ENCODE results near the gene PLEKHM1.
"Not testable (repeated sequence)": the region's sequence is repeated elsewhere in the genome, so short reads cannot be mapped to it uniquely, and the experiment has no call there.

Gene PLEKHM1

DNA sequence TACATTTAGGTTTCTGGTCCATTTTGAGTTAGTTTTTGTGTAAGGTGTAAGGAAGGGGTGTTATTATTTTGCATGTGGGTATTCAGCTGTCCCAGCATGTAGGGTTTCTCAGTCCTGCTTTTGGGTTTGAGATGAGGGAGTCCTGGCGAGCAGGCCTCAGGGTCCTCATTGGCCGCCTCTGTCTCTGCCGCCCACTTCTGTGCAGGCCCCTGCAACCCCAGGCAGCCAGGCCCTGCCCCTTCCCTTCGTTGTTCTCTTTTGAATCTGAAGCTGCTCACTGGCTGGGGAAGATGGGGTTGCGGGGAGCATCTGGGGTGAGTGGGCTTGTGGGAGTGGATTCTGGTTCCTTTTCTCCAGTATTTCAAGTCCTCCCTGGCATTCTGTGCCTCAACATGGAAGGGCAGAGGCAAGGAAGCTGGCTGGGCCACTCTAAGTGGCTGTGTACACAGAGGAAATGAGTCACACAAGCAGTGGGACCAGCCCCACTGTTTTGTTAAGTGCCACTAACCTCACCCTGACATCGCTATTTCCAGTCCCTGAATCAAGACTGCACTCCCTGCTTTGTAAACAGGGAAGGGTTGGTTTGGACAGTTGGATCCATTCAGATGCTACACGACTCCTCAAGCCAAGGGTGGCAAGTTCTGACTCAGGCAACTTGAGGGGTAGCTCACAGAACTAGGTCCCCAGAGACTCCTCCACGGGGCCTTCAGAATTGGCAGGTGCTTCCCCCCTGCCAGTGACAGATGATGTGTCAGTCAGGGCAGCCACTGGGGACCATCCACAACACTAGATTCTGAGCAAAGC, 28.8 kb downstream of the PLEKHM1 start:
- not testable (repeated sequence) for DNase-seq (ENCODE audit: low read depth)

DNA sequence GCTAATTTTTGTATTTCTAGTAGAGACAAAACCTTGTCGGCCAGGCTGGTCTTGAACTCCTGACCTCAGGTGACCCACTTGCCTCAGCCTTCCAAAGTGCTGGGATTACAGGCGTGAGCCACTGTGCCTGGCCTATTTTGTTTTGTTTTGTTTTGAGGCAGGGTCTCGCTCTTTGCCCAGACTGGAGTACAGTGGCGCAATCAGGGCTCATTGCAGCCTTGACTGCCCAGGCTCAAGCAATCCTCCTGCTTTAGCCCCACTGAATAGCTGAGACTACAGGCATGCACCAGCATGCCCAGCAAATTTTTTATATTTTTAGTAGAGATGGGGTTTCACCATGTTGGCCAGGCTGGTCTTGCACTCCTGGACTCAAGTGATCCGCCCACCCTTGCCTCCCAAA, 30.1 kb downstream of the PLEKHM1 start:
- not testable (repeated sequence) for DNase-seq (ENCODE audit: low read depth)

DNA sequence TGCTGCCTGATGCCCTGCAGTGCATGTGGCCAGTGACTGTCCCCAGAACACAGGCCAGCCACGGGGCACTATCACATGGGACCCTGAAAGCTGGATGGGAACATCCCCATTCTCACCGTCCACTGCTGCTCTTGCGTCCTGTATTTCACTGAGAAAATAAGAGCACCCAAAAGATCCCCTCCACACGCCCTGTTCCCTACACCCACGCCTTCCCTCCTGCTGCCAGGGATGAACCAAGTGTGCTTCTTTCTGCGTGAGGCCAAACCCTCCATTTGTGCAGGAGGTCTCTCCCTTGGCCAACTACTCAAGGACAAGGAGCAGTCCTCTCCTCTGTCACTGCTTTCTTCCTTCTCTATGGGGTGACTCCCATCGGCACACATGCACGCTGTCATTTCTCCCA, 36.2 kb downstream of the PLEKHM1 start:
- DNase-seq (ENCODE audit: low read depth), result not testable (repeated sequence)

DNA sequence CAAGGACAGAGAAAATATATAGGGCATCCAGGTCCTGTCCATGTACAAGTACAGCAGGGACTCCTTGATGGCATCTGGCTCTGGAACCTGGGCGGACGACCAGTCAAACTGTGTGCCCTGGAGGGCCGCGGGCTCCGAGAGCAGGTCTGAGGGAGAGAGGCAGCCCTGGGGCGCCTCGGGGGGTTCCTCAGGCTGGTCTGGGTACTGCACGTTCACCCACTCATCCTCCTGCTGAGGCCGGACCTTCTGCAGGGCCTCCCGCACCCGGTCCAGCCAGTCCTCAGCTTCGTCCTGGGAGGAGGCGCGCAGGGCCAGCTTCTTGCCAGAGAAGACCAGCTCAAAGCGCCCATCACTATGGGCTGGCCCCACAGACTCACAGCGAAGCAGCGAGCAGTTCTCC, 36.8 kb downstream of the PLEKHM1 start:
- not testable (repeated sequence) for DNase-seq (ENCODE audit: low read depth)

DNA sequence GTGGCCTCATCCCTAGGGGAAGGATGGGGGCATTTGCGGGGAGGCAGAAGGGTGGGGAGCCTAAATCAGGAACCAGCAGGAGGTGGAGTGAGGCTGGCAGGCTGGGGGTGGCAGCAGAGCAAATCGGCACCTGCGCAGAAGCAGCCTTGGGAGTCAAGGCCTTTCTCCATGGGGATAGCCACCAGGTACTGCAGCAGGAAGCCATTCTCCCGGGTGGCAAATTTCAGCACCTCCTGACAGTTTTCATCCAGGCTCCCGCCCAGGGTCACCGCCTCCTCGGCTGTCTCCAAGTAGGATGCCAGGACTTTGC, 37.3 kb downstream of the PLEKHM1 start:
- DNase-seq (ENCODE audit: low read depth), result not testable (repeated sequence)

GRCh38 chr17:45452329-45453224, 37.9 kb downstream of the PLEKHM1 start:
- not testable (repeated sequence) for DNase-seq (ENCODE audit: low read depth)

- DNase-seq (ENCODE audit: low read depth), result not testable (repeated sequence)
Observed at GRCh38 chr17:45451660-45452059, 38.9 kb downstream of the PLEKHM1 start.

GRCh38 chr17:45451131-45451530, 39.4 kb downstream of the PLEKHM1 start:
- no peak for DNase-seq (ENCODE audit: low read depth)

DNA sequence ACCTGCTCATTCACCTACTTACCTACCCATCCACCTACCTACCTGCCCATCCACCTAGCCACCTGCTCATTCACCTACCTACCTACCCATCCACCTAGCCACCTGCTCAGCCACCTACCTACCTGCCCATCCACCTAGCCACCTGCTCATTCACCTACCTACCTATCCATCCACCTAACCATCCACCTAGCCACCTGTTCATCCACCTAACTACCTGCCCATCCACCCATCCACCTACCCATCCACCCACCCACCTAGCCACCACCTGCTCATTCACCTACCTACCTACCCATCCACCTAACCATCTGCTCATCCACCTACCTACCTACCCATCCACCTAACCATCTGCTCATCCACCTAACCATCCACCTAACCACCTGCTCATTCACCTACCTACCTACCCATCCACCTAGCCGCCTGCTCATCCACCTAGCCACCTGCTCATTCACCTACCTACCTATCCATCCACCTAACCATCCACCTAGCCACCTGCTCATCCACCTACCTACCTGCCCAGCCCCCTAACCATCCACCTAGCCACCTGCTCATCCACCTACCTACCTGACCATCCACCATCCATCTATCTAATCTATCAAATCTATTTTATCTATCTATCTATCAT, 40.7 kb downstream of the PLEKHM1 start:
- DNase-seq (ENCODE audit: low read depth), result not testable (repeated sequence)

DNA sequence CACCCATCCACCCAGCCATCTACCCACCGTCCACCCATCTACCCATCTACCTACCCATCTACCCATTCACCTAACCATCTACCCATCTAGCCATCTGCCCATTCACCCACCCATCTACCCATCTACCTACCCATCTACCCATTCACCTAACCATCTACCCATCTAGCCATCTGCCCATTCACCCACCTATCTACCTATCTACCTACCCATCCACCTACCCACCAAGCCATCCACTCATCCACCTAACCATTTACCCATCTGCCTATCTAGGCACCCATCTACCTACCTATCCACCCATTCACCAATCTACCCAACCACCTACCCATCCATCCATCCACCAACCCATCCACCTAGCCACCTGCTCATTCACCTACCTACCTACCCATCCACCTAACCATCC, 41.3 kb downstream of the PLEKHM1 start:
- DNase-seq (ENCODE audit: low read depth), result not testable (repeated sequence)

- not testable (repeated sequence) for DNase-seq (ENCODE audit: low read depth)
Observed at GRCh38 chr17:45448483-45448882, 42.0 kb downstream of the PLEKHM1 start.

DNA sequence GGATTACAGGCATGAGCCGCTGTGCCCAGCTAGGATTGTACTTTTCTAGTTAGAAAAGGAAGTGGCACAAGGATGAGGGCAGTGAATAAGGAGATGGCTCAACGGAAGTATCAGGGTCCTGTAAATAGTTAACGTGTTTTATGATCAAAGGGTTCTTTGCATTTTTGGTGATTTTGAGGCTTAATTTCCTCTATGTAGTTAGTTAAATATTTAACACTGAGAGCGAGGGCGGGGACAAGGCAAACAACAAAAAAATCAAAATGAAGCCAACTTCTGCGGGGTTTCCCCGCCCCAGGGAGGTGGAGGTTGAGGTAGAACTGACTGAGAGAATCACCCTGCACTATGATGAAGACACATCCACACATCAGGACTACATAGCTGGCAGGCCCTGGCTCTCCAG, 42.5 kb downstream of the PLEKHM1 start:
- not testable (repeated sequence) for DNase-seq (ENCODE audit: low read depth)

DNA sequence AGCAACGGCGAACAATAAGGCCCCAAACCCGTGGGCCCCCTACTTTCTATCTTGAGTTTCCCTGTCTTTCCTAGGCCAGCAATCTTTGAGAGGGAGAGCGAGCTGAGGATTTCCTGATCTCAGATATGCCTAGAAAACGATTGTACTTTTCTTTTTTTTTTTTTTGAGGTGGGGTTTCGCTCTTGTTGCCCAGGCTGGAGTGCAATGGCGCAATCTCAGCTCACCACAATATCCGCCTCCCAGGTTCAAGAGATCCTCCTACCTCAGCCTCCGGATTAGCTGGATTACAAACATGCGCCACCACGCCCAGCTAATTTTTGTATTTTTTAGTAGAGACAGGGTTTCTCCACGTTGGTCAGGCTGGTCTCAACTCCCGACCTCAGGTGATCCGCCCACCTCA, 42.9 kb downstream of the PLEKHM1 start:
- DNase-seq (ENCODE audit: low read depth), result not testable (repeated sequence)

GRCh38 chr17:45446872-45447625, 43.5 kb downstream of the PLEKHM1 start:
- DNase-seq (ENCODE audit: low read depth), result not testable (repeated sequence)

GRCh38 chr17:45445901-45446743, 44.4 kb downstream of the PLEKHM1 start:
- DNase-seq (ENCODE audit: low read depth), result not testable (repeated sequence)

DNA sequence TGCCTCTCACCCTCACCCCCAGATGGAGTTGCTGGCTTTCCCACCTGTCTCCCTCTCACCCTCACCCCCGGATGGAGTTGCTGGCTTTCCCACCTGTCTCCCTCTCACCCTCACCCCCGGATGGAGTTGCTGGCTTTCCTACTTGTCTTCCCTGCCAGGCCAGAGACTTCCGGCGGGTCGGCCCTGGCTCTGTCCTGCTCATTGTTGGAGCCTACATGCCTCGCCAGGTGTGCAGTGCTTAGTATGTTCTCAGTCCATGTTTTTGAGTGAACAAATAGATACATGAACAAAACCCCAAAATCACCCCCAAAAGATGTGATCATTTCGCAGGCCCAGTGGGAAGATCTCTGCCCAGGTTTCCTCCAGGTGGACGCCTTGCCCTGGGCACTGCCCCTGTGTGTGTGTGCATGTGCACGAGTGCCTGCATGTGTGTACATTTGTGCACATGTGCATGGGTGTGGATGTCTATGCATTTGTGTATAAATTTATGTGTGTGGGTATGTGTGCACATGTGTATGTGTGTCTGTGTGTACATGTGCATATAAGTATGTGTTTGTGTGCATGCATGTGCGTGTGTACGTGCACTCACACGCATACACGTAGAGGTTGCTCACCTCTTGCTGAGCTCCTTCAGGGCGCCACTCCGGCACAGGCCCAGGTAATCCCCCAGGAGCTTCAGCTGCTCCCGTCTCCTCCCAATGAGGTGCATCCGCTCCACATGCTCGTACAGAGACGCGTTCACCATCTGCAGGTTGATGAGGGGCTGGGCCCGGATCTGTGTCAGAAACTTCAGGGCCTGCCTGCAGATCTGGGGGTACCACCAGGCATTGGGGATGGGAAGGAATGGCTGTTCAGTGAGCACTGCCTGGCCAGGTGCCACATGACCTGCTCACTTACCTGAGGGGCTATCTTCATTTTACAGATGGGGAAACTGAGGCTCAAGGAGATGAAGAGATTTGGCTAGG, 45.4 kb downstream of the PLEKHM1 start:
- not testable (repeated sequence) for DNase-seq (ENCODE audit: low read depth)

DNA sequence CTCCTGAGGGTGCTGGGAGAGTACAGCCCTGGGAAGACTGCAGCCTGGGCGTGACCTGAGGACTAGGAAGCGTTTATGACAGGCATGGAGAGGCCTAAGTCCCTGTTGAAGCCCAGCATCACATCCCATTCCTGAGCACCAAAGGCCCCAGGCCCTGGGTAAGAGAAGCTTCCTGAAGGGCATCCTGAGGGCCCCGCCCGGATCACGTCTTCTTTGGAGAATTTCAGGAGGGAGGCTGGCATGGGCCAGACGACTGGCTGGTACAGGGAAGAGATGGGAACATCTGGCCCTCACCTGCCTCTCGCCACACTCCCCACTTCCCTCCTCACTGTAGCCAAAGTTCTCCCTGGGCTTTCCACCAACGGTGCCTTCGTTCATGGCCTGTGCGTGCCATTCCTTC, 46.2 kb downstream of the PLEKHM1 start:
- not testable (repeated sequence) for DNase-seq (ENCODE audit: low read depth)

DNA sequence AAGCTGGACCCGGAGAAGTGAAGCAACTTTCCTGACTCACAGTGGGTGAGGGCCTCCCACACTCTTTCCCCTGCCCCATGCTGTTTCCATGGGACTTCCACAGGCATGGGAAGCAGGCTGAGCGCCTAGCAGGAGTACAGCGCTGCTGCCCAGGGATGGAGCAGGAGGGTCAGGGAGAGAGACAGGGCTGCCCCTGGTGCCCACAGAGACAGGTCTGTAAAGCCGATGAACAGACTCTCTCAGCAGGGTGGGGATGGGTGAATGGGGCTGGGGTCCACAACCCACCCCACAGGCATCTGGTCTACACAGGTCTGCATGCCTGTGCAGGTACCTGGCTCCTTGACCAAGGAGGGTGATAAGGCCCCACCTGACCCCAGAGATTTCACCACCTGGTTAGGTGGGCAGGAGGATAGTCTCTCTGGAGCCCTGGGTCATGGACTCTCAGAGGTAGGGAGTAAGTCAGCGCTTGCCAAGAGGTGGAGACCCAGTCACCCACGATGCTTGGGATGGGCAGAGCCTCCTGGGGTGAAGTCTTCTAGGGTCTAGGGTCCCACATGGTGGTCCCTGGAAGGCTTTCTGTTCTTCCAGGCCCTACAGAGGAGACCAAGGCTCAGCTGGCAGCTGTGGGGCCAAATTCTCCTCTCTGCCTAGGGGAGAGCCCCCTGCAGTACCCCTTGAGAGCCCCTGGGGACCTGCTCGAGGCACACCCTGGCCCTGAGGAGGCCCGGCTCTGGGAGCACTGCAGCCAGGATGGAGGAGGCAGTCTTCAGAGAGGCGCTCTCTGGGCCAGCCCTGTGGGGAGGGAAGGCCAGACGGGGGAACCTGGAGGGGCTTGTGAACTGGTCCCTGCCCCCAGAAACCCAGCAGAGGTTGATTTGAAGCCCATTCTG, 46.9 kb downstream of the PLEKHM1 start:
- DNase-seq (ENCODE audit: low read depth), result not testable (repeated sequence)

Measured in activated T-helper 9 cell treated with anti-CD3 and anti-CD28 coated beads, Interleukin-2, amount 50 U/mL, for 16 hours (primary cell).